Upper lobe of left lung (tissue), 4 donors: Measurements from ENCODE around the gene TASL.

ENCODE experiments used
- EP300 ChIP-seq, 4 donors: sonication (generic); formaldehyde crosslinking; IDR thresholded peaks; one replicate each; pipeline ENCODE4 v1.5.1; 2017; ENCODE audit warnings: antibody characterized with exemption in 4 of 4, control low read depth in 2 of 4
- POLR2A ChIP-seq, 4 donors: fragments of 450-650 bp; IDR thresholded peaks; one replicate each; pipeline ENCODE4 v1.5.1; 2016 to 2017; ENCODE audit warnings: antibody characterized with exemption in 4 of 4, mild to moderate bottlenecking in 2 of 4
- POLR2AphosphoS5 ChIP-seq, 2 donors: sonication (generic); formaldehyde crosslinking; IDR thresholded peaks; one replicate each; pipeline ENCODE4 v1.5.1; 2017; ENCODE audit warnings: antibody characterized with exemption in 2 of 2
- TF ChIP-seq, protein P1 (sequence below), 6 experiments: fragments of 450-650 bp in 4 of 6; fragments of 200-600 bp in 2 of 6; sonication (generic) in 2 of 6; IDR thresholded peaks; one replicate each; pipeline ENCODE4 v1.5.1; 2016 to 2019; ENCODE audit warnings: antibody characterized with exemption in 6 of 6

DNA sequence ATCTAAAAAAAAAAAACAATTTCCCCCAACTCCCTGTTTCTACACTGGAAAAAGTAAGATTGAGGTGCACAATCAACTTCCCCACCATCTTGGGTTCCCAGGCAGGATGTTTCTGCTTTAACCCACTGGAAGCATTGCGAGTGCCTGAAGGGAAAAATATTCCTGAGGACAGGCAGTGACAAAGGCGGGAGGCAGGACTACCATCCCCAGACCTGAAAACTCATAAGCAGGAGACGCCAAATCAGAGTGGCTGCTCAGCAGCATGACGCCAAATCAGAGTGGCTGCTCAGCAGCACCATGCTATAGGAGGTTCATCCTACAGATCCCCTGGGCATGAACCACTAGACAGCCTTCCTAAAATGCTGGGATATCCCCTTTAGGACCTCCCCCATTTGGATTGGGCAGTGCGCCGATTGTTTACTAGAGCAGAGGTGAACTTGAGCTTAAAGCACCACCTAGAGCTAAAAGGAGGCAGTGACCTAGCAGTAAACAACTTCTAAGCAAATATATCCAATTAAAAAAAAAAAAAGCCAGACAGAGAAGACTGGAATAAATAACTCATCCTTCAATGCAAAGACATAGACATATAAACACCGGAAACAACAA is 40.7 kb upstream of the TASL start:
- no peak for TF ChIP-seq POLR2AphosphoS5 (IDR thresholded peaks at IDR 0.05)
- TF ChIP-seq, protein P1, sequence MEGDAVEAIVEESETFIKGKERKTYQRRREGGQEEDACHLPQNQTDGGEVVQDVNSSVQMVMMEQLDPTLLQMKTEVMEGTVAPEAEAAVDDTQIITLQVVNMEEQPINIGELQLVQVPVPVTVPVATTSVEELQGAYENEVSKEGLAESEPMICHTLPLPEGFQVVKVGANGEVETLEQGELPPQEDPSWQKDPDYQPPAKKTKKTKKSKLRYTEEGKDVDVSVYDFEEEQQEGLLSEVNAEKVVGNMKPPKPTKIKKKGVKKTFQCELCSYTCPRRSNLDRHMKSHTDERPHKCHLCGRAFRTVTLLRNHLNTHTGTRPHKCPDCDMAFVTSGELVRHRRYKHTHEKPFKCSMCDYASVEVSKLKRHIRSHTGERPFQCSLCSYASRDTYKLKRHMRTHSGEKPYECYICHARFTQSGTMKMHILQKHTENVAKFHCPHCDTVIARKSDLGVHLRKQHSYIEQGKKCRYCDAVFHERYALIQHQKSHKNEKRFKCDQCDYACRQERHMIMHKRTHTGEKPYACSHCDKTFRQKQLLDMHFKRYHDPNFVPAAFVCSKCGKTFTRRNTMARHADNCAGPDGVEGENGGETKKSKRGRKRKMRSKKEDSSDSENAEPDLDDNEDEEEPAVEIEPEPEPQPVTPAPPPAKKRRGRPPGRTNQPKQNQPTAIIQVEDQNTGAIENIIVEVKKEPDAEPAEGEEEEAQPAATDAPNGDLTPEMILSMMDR (IDR thresholded peaks at IDR 0.05): peak in 1 of 6 experiments; percentile 16
- no peak for TF ChIP-seq EP300 (IDR thresholded peaks at IDR 0.05)
- TF ChIP-seq POLR2A (IDR thresholded peaks at IDR 0.05): no peak
